ENCODE measurements around the gene CCDC28A.

CCDC28A gene

GRCh38 chr6:138795809-138796603, 22.4 kb downstream of the CCDC28A start, which contains the start of gene ECT2L:
TSS of gene ECT2L (plus strand) at chr6:138796087. CDS start at chr6:138813275, 17,188 bp downstream.
- DNase-seq (ENCODE audit: low read depth), result peak; percentile 51

- DNase-seq (ENCODE audit: low read depth), result no peak
Measured at GRCh38 chr6:138796771-138797170, 23.2 kb downstream of the CCDC28A start.

GRCh38 chr6:138797806-138798446, 24.4 kb downstream of the CCDC28A start:
- DNase-seq (ENCODE audit: low read depth), result no peak

- DNase-seq (ENCODE audit: low read depth), result no peak
Measured at GRCh38 chr6:138800377-138801150, 27.0 kb downstream of the CCDC28A start.

- no peak for DNase-seq (ENCODE audit: low read depth)
Measured at GRCh38 chr6:138803331-138803730, 29.8 kb downstream of the CCDC28A start.

- DNase-seq (ENCODE audit: low read depth), result no peak
Measured at GRCh38 chr6:138803861-138804260, 30.3 kb downstream of the CCDC28A start.

GRCh38 chr6:138805016-138805765, 31.6 kb downstream of the CCDC28A start:
- peak; percentile 15 for DNase-seq (ENCODE audit: low read depth)

- DNase-seq (ENCODE audit: low read depth), result no peak
Measured at GRCh38 chr6:138806889-138807288, 33.3 kb downstream of the CCDC28A start.

GRCh38 chr6:138809677-138810076, 36.1 kb downstream of the CCDC28A start:
- no peak for DNase-seq (ENCODE audit: low read depth)

- DNase-seq (ENCODE audit: low read depth), result no peak
Measured at GRCh38 chr6:138811866-138812265, 38.3 kb downstream of the CCDC28A start.

GRCh38 chr6:138814179-138814834, 40.7 kb downstream of the CCDC28A start:
- no peak for DNase-seq (ENCODE audit: low read depth)

GRCh38 chr6:138815221-138815620, 41.7 kb downstream of the CCDC28A start:
- DNase-seq (ENCODE audit: low read depth), result no peak

- DNase-seq (ENCODE audit: low read depth), result peak; percentile 74
Measured at GRCh38 chr6:138815797-138816528, 42.4 kb downstream of the CCDC28A start.

- peak; percentile 90 for DNase-seq (ENCODE audit: low read depth)
Measured at GRCh38 chr6:138817799-138818198, 44.2 kb downstream of the CCDC28A start.

GRCh38 chr6:138818496-138819194, 45.1 kb downstream of the CCDC28A start:
- no peak for DNase-seq (ENCODE audit: low read depth)

GRCh38 chr6:138821519-138821918, 48.0 kb downstream of the CCDC28A start:
- DNase-seq (ENCODE audit: low read depth), result no peak

GRCh38 chr6:138824482-138825144, 51.0 kb downstream of the CCDC28A start:
- no peak for DNase-seq (ENCODE audit: low read depth)

- no peak for DNase-seq (ENCODE audit: low read depth)
Measured at GRCh38 chr6:138830248-138830647, 56.7 kb downstream of the CCDC28A start.

- no peak for DNase-seq (ENCODE audit: low read depth)
Measured at GRCh38 chr6:138832182-138832581, 58.6 kb downstream of the CCDC28A start.

All from iris pigment epithelial cell (primary cell).